Stimulated activated CD4-positive, alpha-beta T cell treated with anti-CD3 and anti-CD28 coated beads, TNF-alpha, amount 100 ng/mL, for 1 hour (primary cell): ENCODE measurements around the gene TOR3A.

Source experiments
- DNase-seq, 3 donors: peaks; one replicate each; pipeline ENCODE4 v3.0.0-alpha.2; 2020; ENCODE audit warnings: low read depth in 3 of 3, low spot score in 1 of 3

Gene TOR3A

GRCh38 chr1:179145521-179145920, 63.7 kb downstream of the TOR3A start:
- DNase-seq: no peak
